Urinary bladder (tissue), 4 donors: ENCODE results near the gene KPNA6. TPM values are rescaled to one million over a fixed set of nuclear protein-coding genes. Genes with fewer than 3 reads are reported as not detected.
"Not testable (repeated sequence)": the region's sequence is repeated elsewhere in the genome, so short reads cannot be mapped to it uniquely, and the experiment has no call there.

Experiments used
- DNase-seq: peaks from one replicate; pipeline ENCODE4 v3.0.0-alpha.2; 2015; ENCODE audit errors: extremely low spot score
- H3K27ac ChIP-seq: one replicate; pipeline ENCODE4 v1.5.1; 2013; ENCODE audit warnings: low read depth, mild to moderate bottlenecking, moderate library complexity
- H3K36me3 ChIP-seq: one replicate; pipeline ENCODE4 v1.6.1; 2013; ENCODE audit warnings: mild to moderate bottlenecking, moderate library complexity; ENCODE audit not compliant: insufficient read depth
- H3K4me1 ChIP-seq: one replicate; pipeline ENCODE4 v1.6.1; 2013; ENCODE audit warnings: mild to moderate bottlenecking, moderate library complexity; ENCODE audit not compliant: insufficient read depth
- H3K4me3 ChIP-seq: one replicate; pipeline ENCODE4 v1.5.1; 2013; ENCODE audit warnings: low read depth, low read length
- WGBS: extraction: QIAGEN DNeasy Blood & Tissue Kit; methylation state at CpG from one replicate; pipeline ENCODE4 v1.1.7; 2013; 5-methylcytosine and 5-hydroxymethylcytosine counted together
- polyA plus RNA-seq: library from polyadenylated mRNA; stranded (reverse); fragments of 200-250 nt; gene quantifications from one replicate; pipeline ENCODE4 v1.2.3, GENCODE V29; 2013
- total RNA-seq: library from RNA; depleted of rRNA; stranded (reverse); fragments of >200 nt; gene quantifications from one replicate; pipeline ENCODE4 v1.2.3, GENCODE V29; 2014
- donor health status: healthy with polysubstance abuse.
- donor health status: healthy.

Gene KPNA6
- total and polyA plus RNA-seq, 2 donors: 17.1 to 27.8 TPM

GRCh38 chr1:32137111-32137510 lies 29.3 kb downstream of the KPNA6 start:
- no peaks in the 10 kb centered on the region for H3K4me1 ChIP-seq

GRCh38 chr1:32138965-32139364 lies 31.1 kb downstream of the KPNA6 start:
- 53% methylated on average over 5 of the region's 5 CpGs for WGBS
- H3K4me1 ChIP-seq: no peaks in the 10 kb centered on the region
- H3K4me3 ChIP-seq: no peak overlapping the region
- H3K36me3 ChIP-seq: peaks cover 1% of the 10 kb centered on the region
- DNase-seq: no peak
- no peak overlapping the region for H3K27ac ChIP-seq

More at GRCh38 chr1:32137111-32137510, 29.3 kb downstream of the KPNA6 start:
- Histone ChIP-seq H3K36me3 (peaks cover 1% of the 10 kb centered on the region), H3K27ac (no peak overlapping the region), H3K4me3 (no peak overlapping the region)
- WGBS: 94% methylated on average over 5 of the region's 5 CpGs
- no peak for DNase-seq

GRCh38 chr1:32142446-32143301 lies 34.8 kb downstream of the KPNA6 start:
- no peaks in the 10 kb centered on the region for H3K36me3 ChIP-seq
- H3K27ac ChIP-seq: no peak overlapping the region
- H3K4me3 ChIP-seq: no peak overlapping the region
- WGBS: 40% methylated on average over 6 of the region's 6 CpGs
- no peaks in the 10 kb centered on the region for H3K4me1 ChIP-seq
- DNase-seq: peak; percentile 56

- WGBS: 79% methylated on average over 4 of the region's 4 CpGs
- not testable (repeated sequence) for DNase-seq, H3K27ac ChIP-seq, H3K4me3 ChIP-seq, H3K36me3 ChIP-seq, H3K4me1 ChIP-seq
Observed at GRCh38 chr1:32143302-32143695, 35.4 kb downstream of the KPNA6 start.

GRCh38 chr1:32144033-32144432 lies 36.2 kb downstream of the KPNA6 start:
- H3K27ac ChIP-seq: no peak overlapping the region
- no peak overlapping the region for H3K4me3 ChIP-seq
- H3K4me1 ChIP-seq: no peaks in the 10 kb centered on the region
- no peak for DNase-seq
- WGBS: 94% methylated on average over 3 of the region's 3 CpGs
- H3K36me3 ChIP-seq: no peaks in the 10 kb centered on the region

- over 99% methylated on average over 5 of the region's 5 CpGs for WGBS
- H3K36me3 ChIP-seq, DNase-seq: not testable (repeated sequence)
Observed at GRCh38 chr1:32147799-32148198, 39.9 kb downstream of the KPNA6 start.

GRCh38 chr1:32150847-32151246 lies 43.0 kb downstream of the KPNA6 start:
- no peaks in the 10 kb centered on the region for H3K36me3 ChIP-seq
- no peaks in the 10 kb centered on the region for H3K4me1 ChIP-seq
- no peak overlapping the region for H3K27ac ChIP-seq
- 80% methylated on average over 9 of the region's 9 CpGs for WGBS
- H3K4me3 ChIP-seq: no peak overlapping the region
- DNase-seq: no peak

More at GRCh38 chr1:32147799-32148198, 39.9 kb downstream of the KPNA6 start:
- H3K27ac ChIP-seq, H3K4me3 ChIP-seq, H3K4me1 ChIP-seq: not testable (repeated sequence)

- DNase-seq: no peak
- H3K4me3 ChIP-seq: no peak overlapping the region
- H3K4me1 ChIP-seq: no peaks in the 10 kb centered on the region
- H3K36me3 ChIP-seq: no peaks in the 10 kb centered on the region
- WGBS: 27% methylated on average over 5 of the region's 5 CpGs
- no peak overlapping the region for H3K27ac ChIP-seq
Observed at GRCh38 chr1:32151319-32151787, 43.5 kb downstream of the KPNA6 start.

GRCh38 chr1:32159189-32159588 lies 51.3 kb downstream of the KPNA6 start:
- WGBS: 78% methylated on average over 3 of the region's 3 CpGs

GRCh38 chr1:32163405-32163804 lies 55.5 kb downstream of the KPNA6 start:
- Histone ChIP-seq H3K4me1 (no peaks in the 10 kb centered on the region), H3K27ac (no peak overlapping the region), H3K4me3 (no peak overlapping the region), H3K36me3 (peaks cover 7% of the 10 kb centered on the region)
- WGBS: 93% methylated on average over 2 of the region's 2 CpGs
- no peak for DNase-seq

More at GRCh38 chr1:32159189-32159588, 51.3 kb downstream of the KPNA6 start:
- no peak overlapping the region for H3K4me3 ChIP-seq
- H3K36me3 ChIP-seq: peaks cover 17% of the 10 kb centered on the region
- no peak for DNase-seq
- no peak overlapping the region for H3K27ac ChIP-seq
- no peaks in the 10 kb centered on the region for H3K4me1 ChIP-seq

GRCh38 chr1:32165633-32166032 lies 57.8 kb downstream of the KPNA6 start:
- H3K36me3 ChIP-seq: not testable (repeated sequence)
- WGBS: 94% methylated on average over 10 of the region's 10 CpGs

GRCh38 chr1:32170991-32171390 lies 63.1 kb downstream of the KPNA6 start:
- 79% methylated on average over 4 of the region's 4 CpGs for WGBS
- H3K27ac ChIP-seq: no peak overlapping the region

More at GRCh38 chr1:32165633-32166032, 57.8 kb downstream of the KPNA6 start:
- H3K4me1 ChIP-seq, H3K4me3 ChIP-seq, H3K27ac ChIP-seq, DNase-seq: not testable (repeated sequence)

GRCh38 chr1:32172621-32173245 lies 64.9 kb downstream of the KPNA6 start:
- DNase-seq: no peak
- Histone ChIP-seq H3K27ac (no peak overlapping the region), H3K4me3 (no peak overlapping the region), H3K4me1 (no peaks in the 10 kb centered on the region), H3K36me3 (peaks cover 6% of the 10 kb centered on the region)
- 100% methylated on average over 1 of the region's 1 CpG for WGBS

More at GRCh38 chr1:32170991-32171390, 63.1 kb downstream of the KPNA6 start:
- no peak overlapping the region for H3K4me3 ChIP-seq
- no peak for DNase-seq
- no peaks in the 10 kb centered on the region for H3K4me1 ChIP-seq
- peaks cover 8% of the 10 kb centered on the region for H3K36me3 ChIP-seq
